Measurements from ENCODE around the gene MARK1. TPM values are rescaled to one million over a fixed set of nuclear protein-coding genes. Genes with fewer than 3 reads are reported as not detected.

The MARK1 gene
- total and polyA plus RNA-seq, 2 of the 13 experiments (the other 11 are each of a cell fraction or from before 2014, with no cell fraction given), result not detected

DNA sequence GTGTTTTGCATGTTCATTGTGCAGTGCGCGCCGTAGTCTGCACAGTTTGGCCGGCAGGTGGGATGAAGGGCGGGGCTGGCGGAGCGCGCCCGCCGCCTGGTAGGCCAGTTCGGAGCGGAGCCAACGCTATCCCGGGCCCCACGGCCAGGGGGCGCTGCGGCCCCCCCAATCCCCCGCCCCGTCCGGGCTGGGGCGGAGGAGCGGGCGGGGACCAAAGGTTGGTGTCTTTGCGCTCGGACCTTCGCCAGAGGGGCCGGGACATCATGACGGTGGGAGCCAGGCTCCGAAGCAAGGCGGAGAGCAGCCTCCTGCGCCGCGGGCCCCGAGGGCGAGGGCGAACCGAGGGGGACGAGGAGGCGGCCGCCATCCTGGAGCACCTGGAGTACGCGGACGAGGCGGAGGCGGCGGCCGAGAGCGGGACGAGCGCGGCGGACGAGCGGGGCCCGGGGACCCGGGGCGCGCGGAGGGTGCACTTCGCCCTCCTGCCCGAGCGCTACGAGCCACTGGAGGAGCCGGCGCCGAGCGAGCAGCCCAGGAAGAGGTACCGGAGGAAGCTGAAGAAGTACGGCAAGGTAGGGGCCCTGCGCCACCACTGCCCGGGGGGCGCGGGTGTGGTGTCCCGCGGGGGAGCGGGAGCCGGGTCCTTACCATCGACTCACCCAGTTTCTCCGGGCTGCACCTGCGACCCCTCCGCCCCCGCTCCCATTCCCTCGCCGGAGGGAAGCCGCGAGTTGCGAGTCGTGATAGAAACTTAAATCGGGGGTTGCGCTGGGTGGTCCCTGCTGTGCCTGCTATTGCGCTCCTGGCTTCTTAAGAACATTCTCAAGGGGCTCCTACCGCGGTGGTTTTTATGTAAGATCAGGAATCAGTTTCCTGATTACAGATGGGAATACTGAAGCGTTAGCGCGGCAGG is 162.5 kb downstream of the MARK1 start, which contains the start of gene C1orf115 (continued):
- peak; percentile 44; the same call in 1 of the 2 replicates for TF ChIP-seq HOXA9 (CRISPR knock-in tag; IDR thresholded peaks at IDR 0.05; ENCODE audit: borderline replicate concordance)
- TF ChIP-seq ZFP36 (IDR thresholded peaks at IDR 0.05; ENCODE audit: borderline replicate concordance, low read depth, low read length, partially characterized antibody), result no peak
- no peak for TF ChIP-seq ZNF20 (CRISPR knock-in tag; IDR thresholded peaks at IDR 0.05)
- TF ChIP-seq, protein P1, sequence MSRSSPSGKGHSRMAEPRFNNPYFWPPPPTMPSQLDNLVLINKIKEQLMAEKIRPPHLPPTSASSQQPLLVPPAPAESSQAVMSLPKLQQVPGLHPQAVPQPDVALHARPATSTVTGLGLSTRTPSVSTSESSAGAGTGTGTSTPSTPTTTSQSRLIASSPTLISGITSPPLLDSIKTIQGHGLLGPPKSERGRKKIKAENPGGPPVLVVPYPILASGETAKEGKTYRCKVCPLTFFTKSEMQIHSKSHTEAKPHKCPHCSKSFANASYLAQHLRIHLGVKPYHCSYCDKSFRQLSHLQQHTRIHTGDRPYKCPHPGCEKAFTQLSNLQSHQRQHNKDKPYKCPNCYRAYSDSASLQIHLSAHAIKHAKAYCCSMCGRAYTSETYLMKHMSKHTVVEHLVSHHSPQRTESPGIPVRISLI (CRISPR knock-in tag; IDR thresholded peaks at IDR 0.05; ENCODE audit: borderline replicate concordance), result no peak
- no peak for TF ChIP-seq FIP1L1 (IDR thresholded peaks at IDR 0.05; ENCODE audit: borderline replicate concordance, insufficient read depth, low read depth, low read length)
- TF ChIP-seq CHCHD3 (CRISPR knock-in tag; IDR thresholded peaks at IDR 0.05), result no peak; the same call in 1 of the 2 replicates
- TF ChIP-seq KDM4B (CRISPR knock-in tag; IDR thresholded peaks at IDR 0.05), result peak; percentile 83; the same call in 1 of the 2 replicates
- no peak; the same call in 1 of the 2 replicates for TF ChIP-seq ZNF333 (CRISPR knock-in tag; IDR thresholded peaks at IDR 0.05; ENCODE audit: borderline replicate concordance)
- TF ChIP-seq, protein P2, sequence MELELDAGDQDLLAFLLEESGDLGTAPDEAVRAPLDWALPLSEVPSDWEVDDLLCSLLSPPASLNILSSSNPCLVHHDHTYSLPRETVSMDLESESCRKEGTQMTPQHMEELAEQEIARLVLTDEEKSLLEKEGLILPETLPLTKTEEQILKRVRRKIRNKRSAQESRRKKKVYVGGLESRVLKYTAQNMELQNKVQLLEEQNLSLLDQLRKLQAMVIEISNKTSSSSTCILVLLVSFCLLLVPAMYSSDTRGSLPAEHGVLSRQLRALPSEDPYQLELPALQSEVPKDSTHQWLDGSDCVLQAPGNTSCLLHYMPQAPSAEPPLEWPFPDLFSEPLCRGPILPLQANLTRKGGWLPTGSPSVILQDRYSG (CRISPR knock-in tag; IDR thresholded peaks at IDR 0.05), result no peak
- peak; percentile 97 for TF ChIP-seq MAZ (IDR thresholded peaks at IDR 0.05; ENCODE audit: borderline replicate concordance, low read depth, low read length)
- peak; percentile 98 for TF ChIP-seq MAZ (CRISPR knock-in tag; IDR thresholded peaks at IDR 0.05; ENCODE audit: low read depth)
- peak; percentile 27; the same call in 1 of the 2 replicates for TF ChIP-seq SMC3 (IDR thresholded peaks at IDR 0.05; ENCODE audit: low read length)
- TF ChIP-seq ATAD3A (CRISPR knock-in tag; IDR thresholded peaks at IDR 0.05), result no peak
- 0 out of 2 replicates have a peak, but pooled peaks have one; percentile 11 for TF ChIP-seq MIXL1 (CRISPR knock-in tag; IDR thresholded peaks at IDR 0.05)
- TF ChIP-seq ZSCAN9 (CRISPR knock-in tag; IDR thresholded peaks at IDR 0.05; ENCODE audit: borderline replicate concordance), result peak; percentile 61; the same call in 1 of the 2 replicates
- no peak for TF ChIP-seq HDAC6 (IDR thresholded peaks at IDR 0.05; ENCODE audit: low read depth, low read length)
- peak; percentile 97 for TF ChIP-seq RBM39 (IDR thresholded peaks at IDR 0.05; ENCODE audit: low read depth, low read length, poor library complexity, severe bottlenecking)
- TF ChIP-seq ZEB1 (IDR thresholded peaks at IDR 0.05; ENCODE audit: insufficient replicate concordance, low read depth), result peak; percentile 64
- peak; percentile 79; the same call in 1 of the 2 replicates for TF ChIP-seq ZNF546 (CRISPR knock-in tag; conservative IDR thresholded peaks at IDR 0.05)
